Measurements from ENCODE around the gene EFCAB12.

Gene EFCAB12

DNA sequence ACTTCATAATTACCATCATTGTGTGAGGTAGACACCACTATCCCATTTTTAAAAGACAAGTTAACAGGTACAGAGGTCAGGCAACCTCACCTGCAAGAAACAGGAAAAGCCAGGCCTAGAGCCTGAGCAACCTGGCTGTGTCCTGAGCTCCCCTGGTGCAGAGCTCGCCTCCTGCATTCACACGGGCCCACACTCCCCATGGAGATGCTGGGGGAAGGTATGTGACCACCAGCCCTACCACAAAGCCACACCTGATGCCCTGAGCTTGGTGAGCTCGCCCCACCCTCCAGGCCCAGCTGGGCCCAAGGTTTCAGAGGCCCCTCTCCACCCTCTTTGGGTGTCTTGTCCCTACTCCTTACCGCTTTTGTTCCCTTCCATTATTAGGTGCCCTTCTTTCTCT, 1.2 kb upstream of the EFCAB12 start:
- H3K9me3 ChIP-seq (ENCODE audit: insufficient read depth, low read depth, low read length): no peaks in the 10 kb centered on the region
- H3K27me3 ChIP-seq (ENCODE audit: insufficient read depth, low read length): peaks cover 14% of the 10 kb centered on the region
- H3K4me1 ChIP-seq (ENCODE audit: insufficient read depth, low read length): peaks cover 22% of the 10 kb centered on the region; the same call in 1 of the 2 replicates
- peak overlapping the region; percentile 10 for H3K27ac ChIP-seq (ENCODE audit: low read length)
- peak overlapping the region; percentile 76; the same call in 1 of the 2 replicates for H3K9ac ChIP-seq (ENCODE audit: low read depth, low read length)
- H3K4me3 ChIP-seq (ENCODE audit: low read length): no peak overlapping the region
- H3K36me3 ChIP-seq (ENCODE audit: insufficient read depth, low read depth, low read length): peaks cover 37% of the 10 kb centered on the region

DNA sequence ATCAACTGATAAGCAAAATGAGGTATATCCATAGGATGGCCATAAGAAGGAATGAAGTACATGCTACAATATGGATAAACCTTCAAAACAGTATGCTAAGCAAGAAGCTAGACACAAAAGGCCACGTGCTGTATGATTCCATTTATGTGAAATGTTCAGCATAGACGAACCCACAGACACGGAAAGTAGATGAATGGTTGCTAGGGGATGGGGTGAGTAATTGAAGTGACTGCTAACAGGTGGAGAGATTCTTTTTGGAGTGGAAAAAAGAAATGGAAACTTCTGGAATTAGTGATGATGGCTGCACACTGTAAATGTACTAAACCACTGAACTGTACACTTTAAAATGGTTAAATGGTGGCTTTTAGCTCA, 630 bp upstream of the EFCAB12 start:
- peaks cover 28% of the 10 kb centered on the region; the same call in 1 of the 2 replicates for H3K4me1 ChIP-seq (ENCODE audit: insufficient read depth, low read length)
- peak overlapping the region; percentile 73 for H3K27ac ChIP-seq (ENCODE audit: low read length)
- peaks cover 14% of the 10 kb centered on the region for H3K27me3 ChIP-seq (ENCODE audit: insufficient read depth, low read length)
- peaks cover 32% of the 10 kb centered on the region for H3K36me3 ChIP-seq (ENCODE audit: insufficient read depth, low read depth, low read length)
- no peaks in the 10 kb centered on the region for H3K9me3 ChIP-seq (ENCODE audit: insufficient read depth, low read depth, low read length)
- H3K4me3 ChIP-seq (ENCODE audit: low read length): peak overlapping the region; percentile 78; the same call in 1 of the 2 replicates
- peak overlapping the region; percentile 76; the same call in 1 of the 2 replicates for H3K9ac ChIP-seq (ENCODE audit: low read depth, low read length)

DNA sequence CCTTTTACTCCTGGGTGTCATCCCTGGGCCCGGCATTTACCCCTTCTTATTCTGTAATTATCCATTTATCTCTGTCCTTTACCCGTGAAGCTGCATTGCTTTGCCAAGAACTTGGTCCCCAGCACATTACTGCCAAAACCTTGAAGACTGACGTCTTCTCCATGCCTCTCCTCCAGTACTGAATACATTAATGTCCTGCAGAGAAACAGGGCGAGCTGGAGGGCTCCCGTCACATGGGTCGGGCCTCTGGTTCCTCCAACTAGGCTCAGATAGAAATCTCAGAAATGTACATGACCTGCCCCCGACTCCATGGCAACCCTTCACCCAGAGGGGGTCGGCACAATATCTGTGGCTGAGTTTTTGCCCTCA, 445 bp downstream of the EFCAB12 start:
- peaks cover 14% of the 10 kb centered on the region for H3K27me3 ChIP-seq (ENCODE audit: insufficient read depth, low read length)
- H3K4me1 ChIP-seq (ENCODE audit: insufficient read depth, low read length): peaks cover 29% of the 10 kb centered on the region; the same call in 1 of the 2 replicates
- peaks cover 21% of the 10 kb centered on the region for H3K36me3 ChIP-seq (ENCODE audit: insufficient read depth, low read depth, low read length)
- no peaks in the 10 kb centered on the region for H3K9me3 ChIP-seq (ENCODE audit: insufficient read depth, low read depth, low read length)
- 0 out of 2 replicates have a peak overlapping the region, but pooled peaks have one; percentile 43 for H3K9ac ChIP-seq (ENCODE audit: low read depth, low read length)
- peak overlapping the region; percentile 78 for H3K4me3 ChIP-seq (ENCODE audit: low read length)
- no peak overlapping the region for H3K27ac ChIP-seq (ENCODE audit: low read length)

DNA sequence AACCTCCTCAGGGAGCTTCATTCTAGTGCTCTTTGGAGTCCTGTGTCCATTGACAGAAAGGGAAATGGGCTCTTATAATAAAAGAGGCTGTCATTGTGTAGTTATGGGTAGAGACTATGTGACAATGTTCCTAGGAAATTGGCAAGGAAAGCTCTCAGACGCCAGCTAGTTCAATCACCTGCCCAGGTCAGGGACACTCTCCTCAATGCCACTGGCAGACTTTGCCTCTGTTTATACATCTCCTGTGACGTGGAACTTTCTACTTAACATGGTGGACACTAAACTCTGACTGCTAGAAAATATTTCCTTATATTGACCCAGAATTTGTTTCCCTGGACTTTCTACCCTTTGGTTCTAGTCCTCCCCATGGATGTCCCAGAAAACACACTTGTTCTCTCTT, 2.8 kb downstream of the EFCAB12 start:
- peaks cover 29% of the 10 kb centered on the region; the same call in 1 of the 2 replicates for H3K4me1 ChIP-seq (ENCODE audit: insufficient read depth, low read length)
- peak overlapping the region; percentile 8; the same call in 1 of the 2 replicates for H3K4me3 ChIP-seq (ENCODE audit: low read length)
- H3K27ac ChIP-seq (ENCODE audit: low read length): no peak overlapping the region
- no peaks in the 10 kb centered on the region; the same call in 1 of the 2 replicates for H3K36me3 ChIP-seq (ENCODE audit: insufficient read depth, low read depth, low read length)
- H3K9ac ChIP-seq (ENCODE audit: low read depth, low read length): no peak overlapping the region; the same call in 1 of the 2 replicates
- no peaks in the 10 kb centered on the region for H3K9me3 ChIP-seq (ENCODE audit: insufficient read depth, low read depth, low read length)
- H3K27me3 ChIP-seq (ENCODE audit: insufficient read depth, low read length): peaks cover 14% of the 10 kb centered on the region

DNA sequence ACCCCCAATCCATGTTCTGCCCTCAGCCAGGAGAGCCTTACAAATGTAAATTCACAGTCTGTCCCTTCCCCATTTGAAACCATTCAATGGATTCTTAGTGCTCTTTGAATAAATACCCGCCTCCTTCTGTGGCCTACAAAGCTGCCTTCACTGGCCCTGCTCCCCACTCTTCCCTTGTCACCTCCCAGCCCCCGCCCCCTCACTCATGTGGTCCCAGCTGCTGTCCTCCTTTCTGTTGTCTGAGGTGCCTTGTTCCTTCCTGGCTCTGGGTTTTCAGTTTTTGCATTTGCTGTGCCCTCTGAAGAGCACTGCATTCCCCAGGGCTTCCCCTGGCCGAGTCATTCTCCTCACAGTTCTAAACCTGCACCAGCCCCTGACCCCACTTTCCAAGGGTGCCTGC, 3.2 kb downstream of the EFCAB12 start:
- Histone ChIP-seq H3K9ac (ENCODE audit: low read depth, low read length) (peak overlapping the region; percentile 1; the same call in 1 of the 2 replicates), H3K27ac (ENCODE audit: low read length) (no peak overlapping the region), H3K4me3 (ENCODE audit: low read length) (peak overlapping the region; percentile 8; the same call in 1 of the 2 replicates)

DNA sequence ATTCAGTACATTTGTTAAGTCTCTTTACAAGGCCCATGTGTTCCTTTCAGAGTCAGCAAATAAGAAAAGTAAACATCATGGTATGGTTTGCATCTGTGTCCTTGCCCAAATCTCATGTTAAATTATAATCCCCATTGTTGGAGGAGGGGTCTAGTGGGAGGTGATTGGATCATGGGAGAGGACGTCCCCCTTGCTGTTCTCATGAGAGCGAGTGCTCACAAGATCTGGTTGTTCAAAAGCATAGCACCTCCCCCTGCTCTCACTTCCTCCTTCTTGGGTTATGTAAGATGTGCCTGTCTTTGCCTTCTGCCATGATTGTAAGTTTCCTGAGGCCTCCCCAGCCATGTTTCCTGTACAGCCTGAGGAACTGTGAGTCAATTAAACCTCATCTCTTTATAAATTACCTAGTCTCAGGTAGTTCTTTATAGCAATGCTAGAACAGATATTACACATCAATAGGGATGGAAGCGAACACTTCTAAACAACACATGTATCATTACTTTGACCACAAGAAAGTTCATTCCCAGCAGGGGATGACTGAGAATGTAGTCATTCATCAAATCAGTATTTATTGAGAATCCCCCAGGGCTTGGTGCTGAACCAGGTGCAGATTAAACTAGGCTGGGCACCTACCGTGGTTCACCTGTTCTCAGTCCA, 4.1 kb downstream of the EFCAB12 start:
- H3K27ac ChIP-seq (ENCODE audit: low read length): no peak overlapping the region
- H3K9ac ChIP-seq (ENCODE audit: low read depth, low read length): 0 out of 2 replicates have a peak overlapping the region, but pooled peaks have one; percentile 1
- H3K9me3 ChIP-seq (ENCODE audit: insufficient read depth, low read depth, low read length): no peaks in the 10 kb centered on the region
- no peaks in the 10 kb centered on the region for H3K36me3 ChIP-seq (ENCODE audit: insufficient read depth, low read depth, low read length)
- H3K4me3 ChIP-seq (ENCODE audit: low read length): peak overlapping the region; percentile 8; the same call in 1 of the 2 replicates
- peaks cover 14% of the 10 kb centered on the region for H3K27me3 ChIP-seq (ENCODE audit: insufficient read depth, low read length)
- H3K4me1 ChIP-seq (ENCODE audit: insufficient read depth, low read length): peaks cover 21% of the 10 kb centered on the region; the same call in 1 of the 2 replicates

More for the DNA sequence above, 3.2 kb downstream of the EFCAB12 start:
- Histone ChIP-seq H3K4me1 (ENCODE audit: insufficient read depth, low read length) (peaks cover 29% of the 10 kb centered on the region; the same call in 1 of the 2 replicates), H3K27me3 (ENCODE audit: insufficient read depth, low read length) (peaks cover 14% of the 10 kb centered on the region), H3K9me3 (ENCODE audit: insufficient read depth, low read depth, low read length) (no peaks in the 10 kb centered on the region), H3K36me3 (ENCODE audit: insufficient read depth, low read depth, low read length) (no peaks in the 10 kb centered on the region; the same call in 1 of the 2 replicates)

DNA sequence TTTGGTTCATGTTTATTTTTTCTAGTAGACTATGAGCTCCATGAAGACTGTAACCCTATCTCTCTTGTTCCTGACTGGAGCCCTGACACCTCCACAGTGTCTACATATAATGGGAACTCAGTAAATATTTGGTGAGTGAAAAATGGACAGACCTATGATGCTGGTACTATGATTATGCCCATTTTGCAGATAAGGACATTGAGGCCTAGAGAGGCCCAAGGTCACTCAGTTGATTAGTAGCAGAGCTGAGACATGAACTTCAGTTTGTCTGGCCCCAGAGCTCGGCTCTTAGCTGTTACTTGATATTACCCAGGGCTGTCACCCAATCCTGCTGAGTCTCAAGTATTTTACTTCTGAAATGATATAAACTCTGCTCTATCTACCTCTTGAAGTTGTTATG, 5.5 kb downstream of the EFCAB12 start:
- H3K4me1 ChIP-seq (ENCODE audit: insufficient read depth, low read length): peaks cover 14% of the 10 kb centered on the region; the same call in 1 of the 2 replicates
- H3K9me3 ChIP-seq (ENCODE audit: insufficient read depth, low read depth, low read length): no peaks in the 10 kb centered on the region
- H3K27ac ChIP-seq (ENCODE audit: low read length): no peak overlapping the region
- no peak overlapping the region for H3K9ac ChIP-seq (ENCODE audit: low read depth, low read length)
- H3K27me3 ChIP-seq (ENCODE audit: insufficient read depth, low read length): peaks cover 10% of the 10 kb centered on the region
- no peaks in the 10 kb centered on the region for H3K36me3 ChIP-seq (ENCODE audit: insufficient read depth, low read depth, low read length)
- H3K4me3 ChIP-seq (ENCODE audit: low read length): no peak overlapping the region

DNA sequence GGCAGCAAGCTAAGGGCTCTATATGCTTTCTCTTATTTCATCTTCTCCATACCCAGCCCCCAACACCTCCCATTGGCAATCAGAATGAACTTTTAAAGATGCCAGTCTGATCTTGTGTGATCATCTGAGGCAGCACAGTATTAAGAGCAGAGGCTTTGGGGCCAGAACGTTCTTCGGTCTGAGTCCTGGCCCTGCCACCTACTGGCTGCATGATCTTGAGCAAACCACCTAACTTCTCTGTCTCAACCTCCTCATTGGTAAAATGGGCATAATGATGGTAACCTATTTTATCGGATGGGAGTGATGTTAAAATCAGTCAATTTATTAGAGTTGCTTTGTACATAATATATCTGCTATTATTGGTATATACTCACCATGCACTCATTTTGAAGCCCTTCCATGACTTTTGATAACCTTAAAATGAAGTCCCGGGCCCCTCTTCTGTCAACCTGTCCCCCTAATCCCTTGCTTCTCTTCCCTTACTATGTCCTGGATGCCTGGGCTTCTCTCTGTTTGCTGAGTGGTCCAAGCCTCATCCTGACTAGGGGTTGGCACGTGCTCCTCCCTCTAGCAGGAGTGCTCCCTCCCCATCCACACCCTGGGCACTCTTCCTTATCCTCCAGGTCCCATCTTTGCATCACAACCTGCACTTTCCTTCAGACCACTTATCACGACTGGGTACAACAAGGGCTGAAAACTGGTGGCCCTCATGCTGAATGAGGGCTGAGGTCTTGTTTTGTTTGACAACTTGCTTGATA, 6.3 kb downstream of the EFCAB12 start:
- peaks cover 2% of the 10 kb centered on the region for H3K27me3 ChIP-seq (ENCODE audit: insufficient read depth, low read length)
- H3K36me3 ChIP-seq (ENCODE audit: insufficient read depth, low read depth, low read length): no peaks in the 10 kb centered on the region
- no peak overlapping the region for H3K27ac ChIP-seq (ENCODE audit: low read length)
- H3K4me1 ChIP-seq (ENCODE audit: insufficient read depth, low read length): peaks cover 14% of the 10 kb centered on the region; the same call in 1 of the 2 replicates
- no peaks in the 10 kb centered on the region for H3K9me3 ChIP-seq (ENCODE audit: insufficient read depth, low read depth, low read length)
- H3K4me3 ChIP-seq (ENCODE audit: low read length): no peak overlapping the region
- no peak overlapping the region for H3K9ac ChIP-seq (ENCODE audit: low read depth, low read length)

DNA sequence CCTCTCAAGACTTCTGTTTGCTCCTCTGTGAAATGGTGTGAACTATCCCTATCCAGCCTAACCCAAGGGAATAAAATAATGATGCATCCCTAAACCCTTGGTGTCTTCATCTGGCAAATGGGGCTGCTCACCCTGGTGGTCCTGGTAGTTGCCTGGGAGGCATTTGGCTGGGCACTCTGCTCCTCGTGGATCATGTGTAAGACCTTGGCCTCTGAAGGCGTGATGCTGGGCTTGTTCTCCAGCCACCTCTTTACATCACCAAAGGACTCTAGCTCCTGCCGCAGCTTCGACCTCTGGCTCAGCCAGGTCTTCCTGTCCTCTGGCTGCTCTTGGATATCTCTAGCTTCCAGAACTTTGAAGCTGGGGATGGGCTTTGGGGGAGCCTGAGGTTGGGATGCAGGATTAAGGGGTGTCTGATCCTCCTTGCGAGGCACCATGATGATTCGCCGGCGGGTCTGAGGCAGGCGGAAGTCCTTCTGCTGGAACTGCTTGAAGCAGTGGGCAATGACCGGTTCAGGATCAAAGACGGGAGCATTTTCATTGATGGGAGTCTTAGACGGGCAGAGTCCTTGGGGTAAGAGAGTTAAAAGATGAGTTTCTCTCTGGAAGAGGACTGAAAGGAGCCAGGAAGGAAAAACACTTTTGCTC, 7.1 kb downstream of the EFCAB12 start:
- H3K9ac ChIP-seq (ENCODE audit: low read depth, low read length): no peak overlapping the region
- H3K9me3 ChIP-seq (ENCODE audit: insufficient read depth, low read depth, low read length): no peaks in the 10 kb centered on the region
- H3K27ac ChIP-seq (ENCODE audit: low read length): no peak overlapping the region
- no peak overlapping the region for H3K4me3 ChIP-seq (ENCODE audit: low read length)
- H3K27me3 ChIP-seq (ENCODE audit: insufficient read depth, low read length): no peaks in the 10 kb centered on the region
- H3K36me3 ChIP-seq (ENCODE audit: insufficient read depth, low read depth, low read length): no peaks in the 10 kb centered on the region
- H3K4me1 ChIP-seq (ENCODE audit: insufficient read depth, low read length): peaks cover 14% of the 10 kb centered on the region; the same call in 1 of the 2 replicates

DNA sequence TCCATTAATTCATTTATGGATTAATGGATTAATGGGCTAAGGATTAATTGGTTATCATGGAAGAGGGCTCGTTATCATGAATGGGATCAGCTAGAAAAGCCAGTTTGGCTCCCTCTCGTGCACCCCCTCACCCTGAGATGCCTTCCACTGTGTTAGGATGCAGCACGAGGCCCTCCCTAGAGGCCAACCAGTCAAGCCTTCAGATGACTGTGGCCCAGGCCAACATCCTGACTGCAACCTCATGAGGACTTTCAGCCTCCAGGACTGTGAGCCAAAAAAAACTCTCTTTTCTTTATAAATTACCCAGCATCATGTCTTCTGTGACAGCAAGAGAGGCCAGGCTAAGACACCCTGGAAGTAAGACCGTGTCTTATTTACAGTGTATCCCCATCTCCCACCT, 9.0 kb downstream of the EFCAB12 start:
- Histone ChIP-seq H3K9ac (ENCODE audit: low read depth, low read length) (no peak overlapping the region), H3K9me3 (ENCODE audit: insufficient read depth, low read depth, low read length) (no peaks in the 10 kb centered on the region), H3K4me1 (ENCODE audit: insufficient read depth, low read length) (peaks cover 5% of the 10 kb centered on the region; the same call in 1 of the 2 replicates), H3K27ac (ENCODE audit: low read length) (no peak overlapping the region), H3K36me3 (ENCODE audit: insufficient read depth, low read depth, low read length) (no peaks in the 10 kb centered on the region), H3K4me3 (ENCODE audit: low read length) (no peak overlapping the region), H3K27me3 (ENCODE audit: insufficient read depth, low read length) (no peaks in the 10 kb centered on the region)
